ENCODE results near the gene ADNP2.

DNA sequence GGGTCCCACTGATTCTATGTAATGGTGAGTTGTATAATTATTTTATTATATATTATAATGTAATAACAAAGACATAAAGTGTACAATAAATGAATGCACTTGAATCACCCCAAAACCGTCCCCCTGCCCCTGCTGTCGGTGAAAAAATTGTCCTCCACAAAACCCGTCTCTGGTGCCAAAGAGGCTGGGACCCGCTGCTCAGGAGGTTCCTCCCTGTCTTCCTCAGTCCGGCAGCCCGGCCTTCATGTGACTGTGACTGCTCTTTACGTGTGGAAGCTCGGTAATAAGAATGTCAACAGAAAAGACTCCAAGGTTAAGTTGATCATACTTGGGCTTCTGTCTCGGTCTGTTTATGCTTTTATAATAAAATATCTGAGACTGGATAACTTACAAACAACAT lies 32.7 kb upstream of the ADNP2 start:
- TF ChIP-seq, protein P1, sequence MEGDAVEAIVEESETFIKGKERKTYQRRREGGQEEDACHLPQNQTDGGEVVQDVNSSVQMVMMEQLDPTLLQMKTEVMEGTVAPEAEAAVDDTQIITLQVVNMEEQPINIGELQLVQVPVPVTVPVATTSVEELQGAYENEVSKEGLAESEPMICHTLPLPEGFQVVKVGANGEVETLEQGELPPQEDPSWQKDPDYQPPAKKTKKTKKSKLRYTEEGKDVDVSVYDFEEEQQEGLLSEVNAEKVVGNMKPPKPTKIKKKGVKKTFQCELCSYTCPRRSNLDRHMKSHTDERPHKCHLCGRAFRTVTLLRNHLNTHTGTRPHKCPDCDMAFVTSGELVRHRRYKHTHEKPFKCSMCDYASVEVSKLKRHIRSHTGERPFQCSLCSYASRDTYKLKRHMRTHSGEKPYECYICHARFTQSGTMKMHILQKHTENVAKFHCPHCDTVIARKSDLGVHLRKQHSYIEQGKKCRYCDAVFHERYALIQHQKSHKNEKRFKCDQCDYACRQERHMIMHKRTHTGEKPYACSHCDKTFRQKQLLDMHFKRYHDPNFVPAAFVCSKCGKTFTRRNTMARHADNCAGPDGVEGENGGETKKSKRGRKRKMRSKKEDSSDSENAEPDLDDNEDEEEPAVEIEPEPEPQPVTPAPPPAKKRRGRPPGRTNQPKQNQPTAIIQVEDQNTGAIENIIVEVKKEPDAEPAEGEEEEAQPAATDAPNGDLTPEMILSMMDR (conservative IDR thresholded peaks at IDR 0.05; ENCODE audit: low read depth, low read length) = no peak
- no peak for TF ChIP-seq EZH2 (IDR thresholded peaks at IDR 0.05; ENCODE audit: low read length, unreplicated experiment)
